Tibial artery (tissue), 4 donors: ENCODE data around the gene NUDCD2.

ENCODE experiments used
- DNase-seq, 2 donors: peaks; one replicate each; pipeline ENCODE4 v3.0.0-alpha.2; 2019
- H3K27ac ChIP-seq, 2 donors: fragments of 200-600 bp; sonication (generic) in 1 of 2; 1 replicate in 1 of 2; 2 replicates in 1 of 2; pipeline ENCODE4 v1.5.1; 2018 to 2019; ENCODE audit warnings: mild to moderate bottlenecking in 1 of 2
- H3K27me3 ChIP-seq, 2 donors: fragments of 200-600 bp; sonication (generic) in 1 of 2; one replicate each; pipeline versions ENCODE4 v1.5.1 to v1.6.0; 2016 to 2019
- H3K36me3 ChIP-seq, 3 donors: fragments of 200-600 bp; sonication (generic) in 2 of 3; one replicate each; pipeline ENCODE4 v1.5.1; 2016 to 2019; ENCODE audit warnings: mild to moderate bottlenecking in 2 of 3
- H3K4me1 ChIP-seq, 4 donors: fragments of 200-600 bp; sonication (generic) in 2 of 4; 1 replicate in 3 of 4; 2 replicates in 1 of 4; pipeline ENCODE4 v1.5.1; 2016 to 2019
- H3K4me3 ChIP-seq, 2 donors: fragments of 200-600 bp; sonication (generic) in 1 of 2; 1 replicate in 1 of 2; 2 replicates in 1 of 2; pipeline ENCODE4 v1.5.1; 2018 to 2019; ENCODE audit warnings: mild to moderate bottlenecking in 2 of 2
- H3K9me3 ChIP-seq, 3 donors: fragments of 200-600 bp; sonication (generic) in 1 of 3; one replicate each; pipeline ENCODE4 v1.5.1; 2016 to 2019
- intact Hi-C: fragments of 100-400 bp; cut with DNase I; formaldehyde crosslinking; loops from one replicate; pipeline ENCODE4 v1.15.0; 2023; ENCODE audit warnings: low total_unique reads
- TF ChIP-seq, protein P1 (sequence below), 2 experiments: fragments of 200-600 bp in 1 of 2; fragments of 450-650 bp in 1 of 2; IDR thresholded peaks; one replicate each; pipeline ENCODE4 v1.5.1; 2017 to 2019; ENCODE audit warnings: antibody characterized with exemption in 2 of 2, mild to moderate bottlenecking in 1 of 2, moderate library complexity in 1 of 2

Gene NUDCD2

GRCh38 chr5:163459819-163460561 lies at the start of gene NUDCD2:
Gene NUDCD2, minus strand, starts transcription at chr5:163460102. Its CDS starts 52 bp downstream, at chr5:163460050.
- peaks cover 0 to 31% (median 16%) of the 10 kb centered on the region in 4 donors for H3K4me1 ChIP-seq
- intact Hi-C loops = loop anchor here (5.0 kb wide), 1 partner anchor 42 kb away; no protein-coding TSS in a partner anchor
- DNase-seq = peak; percentile 96 to 97
- H3K9me3 ChIP-seq = no peaks in the 10 kb centered on the region
- no peaks in the 10 kb centered on the region for H3K27me3 ChIP-seq
- peak within 1 kb of the TSS; percentile 68 to 84 for H3K4me3 ChIP-seq
- peaks cover 0 to 10% (median 7%) of the 10 kb centered on the region in 3 donors for H3K36me3 ChIP-seq
- H3K27ac ChIP-seq = peak within 1 kb of the TSS; percentile 96 to 97
- TF ChIP-seq, protein P1, sequence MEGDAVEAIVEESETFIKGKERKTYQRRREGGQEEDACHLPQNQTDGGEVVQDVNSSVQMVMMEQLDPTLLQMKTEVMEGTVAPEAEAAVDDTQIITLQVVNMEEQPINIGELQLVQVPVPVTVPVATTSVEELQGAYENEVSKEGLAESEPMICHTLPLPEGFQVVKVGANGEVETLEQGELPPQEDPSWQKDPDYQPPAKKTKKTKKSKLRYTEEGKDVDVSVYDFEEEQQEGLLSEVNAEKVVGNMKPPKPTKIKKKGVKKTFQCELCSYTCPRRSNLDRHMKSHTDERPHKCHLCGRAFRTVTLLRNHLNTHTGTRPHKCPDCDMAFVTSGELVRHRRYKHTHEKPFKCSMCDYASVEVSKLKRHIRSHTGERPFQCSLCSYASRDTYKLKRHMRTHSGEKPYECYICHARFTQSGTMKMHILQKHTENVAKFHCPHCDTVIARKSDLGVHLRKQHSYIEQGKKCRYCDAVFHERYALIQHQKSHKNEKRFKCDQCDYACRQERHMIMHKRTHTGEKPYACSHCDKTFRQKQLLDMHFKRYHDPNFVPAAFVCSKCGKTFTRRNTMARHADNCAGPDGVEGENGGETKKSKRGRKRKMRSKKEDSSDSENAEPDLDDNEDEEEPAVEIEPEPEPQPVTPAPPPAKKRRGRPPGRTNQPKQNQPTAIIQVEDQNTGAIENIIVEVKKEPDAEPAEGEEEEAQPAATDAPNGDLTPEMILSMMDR (IDR thresholded peaks at IDR 0.05) = peak in 1 of 2 experiments; percentile 8

GRCh38 chr5:163509291-163509951 lies 49.5 kb upstream of the NUDCD2 start:
- Histone ChIP-seq H3K9me3 (no peaks in the 10 kb centered on the region), H3K4me3 (peak overlapping the region; percentile 11 to 35), H3K36me3 (peaks cover 17 to 21% (median 20%) of the 10 kb centered on the region in 3 donors), H3K27ac (peak overlapping the region; percentile 38 to 53), H3K4me1 (peaks cover 0 to 68% (median 47%) of the 10 kb centered on the region in 4 donors), H3K27me3 (no peaks in the 10 kb centered on the region)
- TF ChIP-seq, protein P1 (IDR thresholded peaks at IDR 0.05) = no peak
- intact Hi-C loops = no loop called here
- DNase-seq = no peak

GRCh38 chr5:163508753-163509152 lies 48.9 kb upstream of the NUDCD2 start:
- Histone ChIP-seq H3K27ac (no peak overlapping the region), H3K4me3 (peak overlapping the region in 1 of 2 donors; percentile 35), H3K36me3 (peaks cover 10 to 14% (median 14%) of the 10 kb centered on the region in 3 donors), H3K4me1 (peaks cover 0 to 75% (median 49%) of the 10 kb centered on the region in 4 donors), H3K27me3 (no peaks in the 10 kb centered on the region), H3K9me3 (no peaks in the 10 kb centered on the region)
- intact Hi-C loops = no loop called here
- TF ChIP-seq, protein P1 (IDR thresholded peaks at IDR 0.05) = no peak
- no peak for DNase-seq

DNA sequence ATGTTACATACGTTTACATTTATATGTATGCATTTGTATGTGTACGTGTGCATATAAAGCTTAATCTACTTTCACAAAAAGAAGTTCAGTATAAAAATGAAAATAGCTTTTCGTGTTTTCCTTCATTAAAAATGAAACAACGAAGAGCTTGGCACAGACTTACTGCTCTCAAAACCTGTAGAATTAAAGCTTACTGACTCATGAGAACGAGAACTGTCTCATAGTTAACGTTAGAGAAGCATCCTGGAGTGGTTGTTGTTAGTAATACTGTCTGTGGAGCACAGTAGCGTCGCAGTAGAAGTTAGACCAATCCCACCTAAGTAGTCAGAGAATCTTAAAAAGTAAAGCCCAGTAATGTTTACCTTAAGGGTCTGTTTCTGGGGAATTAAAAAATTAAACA lies 46.8 kb upstream of the NUDCD2 start:
- DNase-seq = no peak
- Histone ChIP-seq H3K36me3 (no peaks in the 10 kb centered on the region), H3K4me3 (peak overlapping the region; percentile 67 to 76), H3K27ac (peak overlapping the region; percentile 95 to 97), H3K27me3 (no peaks in the 10 kb centered on the region), H3K9me3 (no peaks in the 10 kb centered on the region), H3K4me1 (peaks cover 0 to 75% (median 42%) of the 10 kb centered on the region in 4 donors)
- intact Hi-C loops = no loop called here
- TF ChIP-seq, protein P1 (IDR thresholded peaks at IDR 0.05) = no peak

DNA sequence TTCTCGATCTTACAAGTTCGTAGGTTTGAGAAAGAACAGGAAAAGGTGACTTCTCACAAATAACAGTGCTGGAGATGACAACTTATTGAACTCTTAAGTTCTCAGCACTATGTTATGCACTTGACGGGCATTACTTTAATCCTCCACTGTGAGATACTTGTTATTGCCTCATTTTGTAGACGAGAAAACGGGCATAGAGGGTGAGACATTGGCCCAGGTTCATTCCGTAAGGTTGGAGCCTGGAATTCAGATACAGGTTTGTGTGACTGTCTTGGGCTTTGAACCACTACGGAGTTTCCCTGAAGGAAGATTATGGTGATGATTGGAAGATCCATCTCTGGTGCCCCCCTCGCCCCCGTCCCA lies 46.2 kb upstream of the NUDCD2 start:
- peaks cover 0 to 70% (median 38%) of the 10 kb centered on the region in 4 donors for H3K4me1 ChIP-seq
- no peak for DNase-seq
- no peaks in the 10 kb centered on the region for H3K9me3 ChIP-seq
- no peaks in the 10 kb centered on the region for H3K27me3 ChIP-seq
- TF ChIP-seq, protein P1 (IDR thresholded peaks at IDR 0.05) = no peak
- peak overlapping the region; percentile 67 to 76 for H3K4me3 ChIP-seq
- H3K27ac ChIP-seq = peak overlapping the region; percentile 95 to 97
- H3K36me3 ChIP-seq = no peaks in the 10 kb centered on the region
- intact Hi-C loops = no loop called here
